Measurements from ENCODE around the gene NMUR2.

Gene NMUR2

DNA sequence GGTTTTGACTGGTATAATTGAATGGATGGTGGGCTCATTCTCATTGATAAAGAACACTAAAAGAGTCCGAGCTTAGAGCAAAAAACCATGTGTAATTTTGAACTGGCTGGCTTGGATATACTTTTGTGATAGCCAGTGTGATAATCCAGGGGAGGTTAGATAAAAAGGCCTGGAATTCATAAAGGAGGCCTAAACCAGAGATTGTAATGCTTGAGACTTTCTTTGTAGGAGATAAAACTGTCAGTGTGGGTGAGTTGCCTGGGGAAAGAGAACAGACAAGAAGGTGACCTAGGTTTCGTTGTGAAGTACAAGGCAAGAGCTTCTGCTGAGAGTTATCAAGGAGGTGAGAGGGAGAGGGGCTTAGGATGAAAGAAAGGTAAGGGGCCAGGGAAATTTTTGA, 17.0 kb upstream of the NMUR2 start:
- no peak for DNase-seq (ENCODE audit: low spot score)
- no peak overlapping the region for H3K4me3 ChIP-seq
- no peak overlapping the region for H3K27ac ChIP-seq
- no peak for TF ChIP-seq CTCF (IDR thresholded peaks at IDR 0.05)

GRCh38 chr5:152412129-152412528, 7.0 kb upstream of the NMUR2 start:
- Histone ChIP-seq H3K4me3 (no peak overlapping the region), H3K27ac (no peak overlapping the region)
- TF ChIP-seq CTCF (IDR thresholded peaks at IDR 0.05) = no peak
- DNase-seq (ENCODE audit: low spot score) = no peak

GRCh38 chr5:152406082-152406481, 1.0 kb upstream of the NMUR2 start:
- no peak for TF ChIP-seq CTCF (IDR thresholded peaks at IDR 0.05)
- Histone ChIP-seq H3K27ac (no peak overlapping the region), H3K4me3 (no peak overlapping the region)
- DNase-seq (ENCODE audit: low spot score) = no peak

DNA sequence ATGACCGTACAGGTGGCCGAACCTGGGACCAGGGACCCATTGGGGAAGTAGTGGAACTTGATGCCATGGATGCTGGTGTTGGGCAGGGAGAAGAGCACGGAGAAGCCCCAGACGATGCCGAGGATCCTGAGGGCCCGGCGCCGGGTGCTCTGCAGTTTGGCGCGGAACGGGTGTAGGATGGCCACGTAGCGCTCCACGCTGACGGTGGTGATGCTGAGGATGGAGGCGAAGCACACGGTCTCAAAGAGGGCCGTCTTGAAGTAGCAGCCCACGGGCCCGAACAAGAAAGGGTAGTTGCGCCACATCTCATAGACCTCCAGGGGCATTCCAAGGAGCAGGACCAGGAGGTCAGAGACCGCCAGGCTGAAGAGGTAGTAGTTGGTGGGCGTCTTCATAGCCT, 585 bp downstream of the NMUR2 start:
- Histone ChIP-seq H3K4me3 (no peak overlapping the region), H3K27ac (no peak overlapping the region)
- no peak for DNase-seq (ENCODE audit: low spot score)
- TF ChIP-seq CTCF (IDR thresholded peaks at IDR 0.05) = no peak

DNA sequence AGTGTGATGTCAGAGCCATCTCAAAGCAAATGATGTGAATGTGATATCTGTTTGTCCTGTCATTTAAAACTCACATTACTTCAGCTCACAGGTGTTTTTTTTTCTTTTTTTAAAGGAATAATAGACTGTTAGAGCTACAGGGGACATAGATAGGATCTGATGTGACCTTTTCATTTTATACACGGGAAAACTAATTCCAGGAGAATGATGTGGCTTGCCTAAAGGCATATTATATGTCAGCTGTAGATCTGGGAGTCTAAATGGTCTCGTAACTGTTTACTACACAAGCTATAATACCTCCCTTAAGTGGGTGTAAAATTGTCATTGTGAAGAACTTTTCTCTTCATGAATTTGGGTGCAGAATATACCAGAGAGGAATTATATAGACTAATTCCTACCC, 2.0 kb downstream of the NMUR2 start:
- DNase-seq (ENCODE audit: low spot score) = no peak
- H3K4me3 ChIP-seq = no peak overlapping the region
- no peak for TF ChIP-seq CTCF (IDR thresholded peaks at IDR 0.05)
- no peak overlapping the region for H3K27ac ChIP-seq

DNA sequence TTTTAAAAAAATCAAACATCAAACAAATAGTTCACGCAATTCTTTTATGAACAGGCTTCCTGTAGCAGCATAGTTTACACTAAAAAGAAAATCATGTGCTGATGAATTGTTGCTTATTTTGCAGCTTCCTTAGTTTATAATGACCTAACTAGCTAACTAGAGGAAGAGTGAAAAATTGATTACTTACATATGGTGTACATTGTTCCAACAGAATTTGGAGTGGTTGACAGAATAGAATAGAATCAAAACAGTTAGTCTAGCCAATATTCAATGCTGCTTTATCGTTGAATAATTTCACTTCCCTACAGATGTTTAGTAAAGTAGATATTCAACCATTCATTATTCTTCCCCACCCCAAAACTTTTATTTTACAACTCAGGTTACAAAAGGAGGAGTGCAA, 4.2 kb downstream of the NMUR2 start:
- no peak overlapping the region for H3K27ac ChIP-seq
- no peak overlapping the region for H3K4me3 ChIP-seq
- TF ChIP-seq CTCF (IDR thresholded peaks at IDR 0.05) = no peak
- no peak for DNase-seq (ENCODE audit: low spot score)

DNA sequence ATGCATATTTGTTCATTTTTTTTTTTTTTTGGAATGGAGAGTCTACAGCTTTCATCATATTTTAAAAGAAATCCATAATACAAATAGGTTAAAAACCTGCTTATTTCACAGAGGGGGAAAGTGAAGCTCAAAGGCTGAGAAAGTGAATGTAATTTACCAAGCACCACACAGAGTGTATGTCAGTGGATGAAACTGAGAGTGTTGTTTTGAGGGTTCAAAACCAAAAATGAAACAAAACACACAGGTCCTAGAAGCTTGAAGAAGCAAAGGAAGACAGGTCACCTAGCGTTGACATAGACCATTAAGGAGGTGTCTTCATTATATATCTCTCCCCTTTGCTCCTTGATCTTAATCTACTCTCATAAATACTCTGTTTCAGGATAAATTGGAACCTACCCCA, 7.5 kb downstream of the NMUR2 start:
- no peak overlapping the region for H3K27ac ChIP-seq
- DNase-seq (ENCODE audit: low spot score) = no peak
- H3K4me3 ChIP-seq = no peak overlapping the region
- TF ChIP-seq CTCF (IDR thresholded peaks at IDR 0.05) = no peak
